NCI-H2227 (cell line): ENCODE results near the gene KCNJ14.
"Not testable (repeated sequence)": the region's sequence is repeated elsewhere in the genome, so short reads cannot be mapped to it uniquely, and the experiment has no call there.

Experiments used
- DNase-seq: peaks from one replicate; lab custom pipeline; 2025; ENCODE audit not compliant: unreplicated experiment; lab: John Stamatoyannopoulos, UW

KCNJ14 gene

GRCh38 chr19:48486706-48487105 is 31.3 kb downstream of the KCNJ14 start:
- not testable (repeated sequence) for DNase-seq

- DNase-seq = no peak
Observed at GRCh38 chr19:48487544-48487943, 32.2 kb downstream of the KCNJ14 start.

- no peak for DNase-seq
Observed at GRCh38 chr19:48487948-48488347, 32.6 kb downstream of the KCNJ14 start.

GRCh38 chr19:48488478-48488877 is 33.1 kb downstream of the KCNJ14 start:
- not testable (repeated sequence) for DNase-seq

GRCh38 chr19:48489608-48490216 is 34.3 kb downstream of the KCNJ14 start:
- DNase-seq = peak; percentile 53

GRCh38 chr19:48490981-48491792 is 35.8 kb downstream of the KCNJ14 start:
- peak; percentile 68 for DNase-seq

- no peak for DNase-seq
Observed at GRCh38 chr19:48491793-48492123, 36.4 kb downstream of the KCNJ14 start.

GRCh38 chr19:48492925-48493717 is 37.7 kb downstream of the KCNJ14 start:
- DNase-seq = peak; percentile 97

- DNase-seq = no peak
Observed at GRCh38 chr19:48493718-48494401, 38.5 kb downstream of the KCNJ14 start.

GRCh38 chr19:48495396-48495795 is 40.0 kb downstream of the KCNJ14 start:
- DNase-seq = no peak

- DNase-seq = no peak
Observed at GRCh38 chr19:48496959-48497727, 41.8 kb downstream of the KCNJ14 start.

- DNase-seq = no peak
Observed at GRCh38 chr19:48497728-48498594, 42.6 kb downstream of the KCNJ14 start.

- no peak for DNase-seq
Observed at GRCh38 chr19:48498595-48499311, 43.4 kb downstream of the KCNJ14 start.

- no peak for DNase-seq
Observed at GRCh38 chr19:48499316-48500090, 44.1 kb downstream of the KCNJ14 start.

GRCh38 chr19:48500830-48501493 is 45.6 kb downstream of the KCNJ14 start:
- DNase-seq = no peak

GRCh38 chr19:48501494-48502349 is 46.3 kb downstream of the KCNJ14 start:
- DNase-seq = peak; percentile 78
